ENCODE data around the gene INHBB.

Gene INHBB

GRCh38 chr2:120348134-120348736, 2.3 kb downstream of the INHBB start:
- no peaks in the 10 kb centered on the region for H3K9me2 ChIP-seq (replicated peaks; ENCODE audit: insufficient read depth, low read length)
- no peaks in the 10 kb centered on the region for H4K20me1 ChIP-seq (ENCODE audit: insufficient read depth, low read length)
- H3K27ac ChIP-seq (ENCODE audit: low read length), result no peak overlapping the region
- H3F3A ChIP-seq (ENCODE audit: insufficient read depth, low read length), result no peaks in the 10 kb centered on the region
- no peak overlapping the region for H3K9ac ChIP-seq (ENCODE audit: low read length)
- no peak overlapping the region for H2AFZ ChIP-seq (ENCODE audit: low read length)
- no peak overlapping the region for H3K4me3 ChIP-seq (ENCODE audit: low read length)
- H3K36me3 ChIP-seq (replicated peaks; ENCODE audit: insufficient read depth, low read length), result no peaks in the 10 kb centered on the region
- 0 out of 2 replicates have a peak, but pooled peaks cover 5% of the 10 kb centered on the region for H3K4me1 ChIP-seq (ENCODE audit: low read length)
- no peaks in the 10 kb centered on the region for H3K79me2 ChIP-seq (ENCODE audit: low read length)
- DNase-seq, result no peak
- TF ChIP-seq EZH2 (optimal IDR thresholded peaks at IDR 0.05; ENCODE audit: low read depth, low read length) (no peak), CTCF (IDR thresholded peaks at IDR 0.05; ENCODE audit: low read length) (no peak), EZH2phosphoT487 (IDR thresholded peaks at IDR 0.05; ENCODE audit: low read length) (no peak)
- no peaks in the 10 kb centered on the region for H3K9me3 ChIP-seq (replicated peaks; ENCODE audit: insufficient read depth, low read length)
- H3K27me3 ChIP-seq (replicated peaks; ENCODE audit: insufficient read depth, low read length), result peaks cover 65% of the 10 kb centered on the region
- no peak overlapping the region for H3K4me2 ChIP-seq (ENCODE audit: low read depth, low read length)

- DNase-seq, result no peak
- TF ChIP-seq EZH2phosphoT487 (IDR thresholded peaks at IDR 0.05; ENCODE audit: low read length), result no peak
- no peak for TF ChIP-seq EZH2 (optimal IDR thresholded peaks at IDR 0.05; ENCODE audit: low read depth, low read length)
- no peak for TF ChIP-seq CTCF (IDR thresholded peaks at IDR 0.05; ENCODE audit: low read length)
- Histone ChIP-seq H3K27ac (ENCODE audit: low read length) (no peak overlapping the region), H3K4me1 (ENCODE audit: low read length) (0 out of 2 replicates have a peak, but pooled peaks cover under 1% of the 10 kb centered on the region), H3K9me3 (replicated peaks; ENCODE audit: insufficient read depth, low read length) (no peaks in the 10 kb centered on the region), H2AFZ (ENCODE audit: low read length) (no peak overlapping the region), H3K27me3 (replicated peaks; ENCODE audit: insufficient read depth, low read length) (peaks cover 64% of the 10 kb centered on the region), H3K79me2 (ENCODE audit: low read length) (no peaks in the 10 kb centered on the region), H4K20me1 (ENCODE audit: insufficient read depth, low read length) (no peaks in the 10 kb centered on the region), H3K9me2 (replicated peaks; ENCODE audit: insufficient read depth, low read length) (no peaks in the 10 kb centered on the region), H3K36me3 (replicated peaks; ENCODE audit: insufficient read depth, low read length) (no peaks in the 10 kb centered on the region), H3F3A (ENCODE audit: insufficient read depth, low read length) (no peaks in the 10 kb centered on the region), H3K4me3 (ENCODE audit: low read length) (no peak overlapping the region), H3K4me2 (ENCODE audit: low read depth, low read length) (no peak overlapping the region), H3K9ac (ENCODE audit: low read length) (no peak overlapping the region)
These were observed 3.0 kb downstream of the INHBB start for GRCh38 chr2:120348737-120349439.

- no peak overlapping the region for H3K27ac ChIP-seq (ENCODE audit: low read length)
- no peak overlapping the region for H3K4me2 ChIP-seq (ENCODE audit: low read depth, low read length)
- no peak for DNase-seq
- no peak for TF ChIP-seq EZH2 (optimal IDR thresholded peaks at IDR 0.05; ENCODE audit: low read depth, low read length)
- TF ChIP-seq EZH2phosphoT487 (IDR thresholded peaks at IDR 0.05; ENCODE audit: low read length), result no peak
- TF ChIP-seq CTCF (IDR thresholded peaks at IDR 0.05; ENCODE audit: low read length), result no peak
- H3K36me3 ChIP-seq (replicated peaks; ENCODE audit: insufficient read depth, low read length), result no peaks in the 10 kb centered on the region
- H3F3A ChIP-seq (ENCODE audit: insufficient read depth, low read length), result no peaks in the 10 kb centered on the region
- H4K20me1 ChIP-seq (ENCODE audit: insufficient read depth, low read length), result no peaks in the 10 kb centered on the region
- H3K9ac ChIP-seq (ENCODE audit: low read length), result no peak overlapping the region
- H3K27me3 ChIP-seq (replicated peaks; ENCODE audit: insufficient read depth, low read length), result peaks cover 68% of the 10 kb centered on the region
- H3K79me2 ChIP-seq (ENCODE audit: low read length), result no peaks in the 10 kb centered on the region
- H3K9me2 ChIP-seq (replicated peaks; ENCODE audit: insufficient read depth, low read length), result no peaks in the 10 kb centered on the region
- no peaks in the 10 kb centered on the region for H3K4me1 ChIP-seq (ENCODE audit: low read length)
- H3K4me3 ChIP-seq (ENCODE audit: low read length), result no peak overlapping the region
- no peaks in the 10 kb centered on the region for H3K9me3 ChIP-seq (replicated peaks; ENCODE audit: insufficient read depth, low read length)
- no peak overlapping the region for H2AFZ ChIP-seq (ENCODE audit: low read length)
These were observed 3.5 kb downstream of the INHBB start for GRCh38 chr2:120349440-120349921.
